ENCODE data around the gene HSD17B2. TPM values are rescaled to one million over a fixed set of nuclear protein-coding genes. Genes with fewer than 3 reads are reported as not detected.

The HSD17B2 gene
- polyA plus RNA-seq, 1 experiment, result 14.1 TPM

DNA sequence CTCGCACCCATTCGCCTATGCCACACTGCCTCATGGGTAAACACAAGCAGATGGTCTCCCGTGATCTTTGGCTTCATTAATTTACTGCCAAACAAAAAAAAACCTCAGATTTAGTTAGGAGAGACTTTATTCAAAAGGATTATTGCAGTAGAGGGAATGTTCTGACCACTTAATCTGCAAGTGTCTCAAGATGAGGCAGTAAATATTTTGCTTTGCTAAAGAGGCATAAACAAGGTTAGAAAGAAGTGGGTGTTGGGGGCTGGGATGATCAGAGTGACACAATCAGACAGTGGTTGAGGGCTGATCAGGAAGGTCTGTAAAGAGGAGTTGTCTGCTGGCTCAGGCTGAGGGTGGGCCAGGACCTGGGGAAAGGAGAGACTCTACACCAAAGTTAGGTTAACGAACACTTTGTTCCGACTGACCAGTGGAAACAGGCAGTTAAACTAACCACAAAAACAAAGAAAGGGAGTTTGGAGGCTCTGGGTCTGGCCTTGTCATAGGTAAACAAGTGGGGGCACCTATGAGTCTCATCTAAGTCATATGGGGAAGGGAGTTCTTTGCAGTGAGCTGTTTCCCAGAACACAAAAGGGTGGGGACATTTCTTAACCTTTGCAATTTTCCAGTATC lies 28.5 kb downstream of the HSD17B2 start:
- DNase-seq (ENCODE audit: low read depth, low spot score), result no peak
- Histone ChIP-seq H3K9me3 (ENCODE audit: control insufficient read depth, insufficient read depth, low read length) (no peaks in the 10 kb centered on the region), H3K27me3 (ENCODE audit: control insufficient read depth, insufficient read depth, low read length) (no peaks in the 10 kb centered on the region), H3K27ac (ENCODE audit: low read depth, low read length) (no peak overlapping the region), H3K4me3 (ENCODE audit: low read depth, low read length) (no peak overlapping the region)
- ChIA-PET POLR2A (no interaction called here), CTCF (no interaction called here)
- TF ChIP-seq CTCF (IDR thresholded peaks at IDR 0.05; ENCODE audit: low read depth, low read length), result no peak

GRCh38 chr16:82067042-82067803 lies 32.2 kb downstream of the HSD17B2 start:
- H3K4me3 ChIP-seq (ENCODE audit: low read depth, low read length), result no peak overlapping the region
- no peaks in the 10 kb centered on the region for H3K27me3 ChIP-seq (ENCODE audit: control insufficient read depth, insufficient read depth, low read length)
- ChIA-PET CTCF (interaction anchor here (1.2 kb wide), 1 partner anchor 36 kb away, joined by 4 read pairs; no protein-coding TSS in a partner anchor), POLR2A (no interaction called here)
- no peaks in the 10 kb centered on the region for H3K9me3 ChIP-seq (ENCODE audit: control insufficient read depth, insufficient read depth, low read length)
- TF ChIP-seq CTCF (IDR thresholded peaks at IDR 0.05; ENCODE audit: low read depth, low read length), result no peak
- no peak for DNase-seq (ENCODE audit: low read depth, low spot score)
- H3K27ac ChIP-seq (ENCODE audit: low read depth, low read length), result peak overlapping the region; percentile 65

DNA sequence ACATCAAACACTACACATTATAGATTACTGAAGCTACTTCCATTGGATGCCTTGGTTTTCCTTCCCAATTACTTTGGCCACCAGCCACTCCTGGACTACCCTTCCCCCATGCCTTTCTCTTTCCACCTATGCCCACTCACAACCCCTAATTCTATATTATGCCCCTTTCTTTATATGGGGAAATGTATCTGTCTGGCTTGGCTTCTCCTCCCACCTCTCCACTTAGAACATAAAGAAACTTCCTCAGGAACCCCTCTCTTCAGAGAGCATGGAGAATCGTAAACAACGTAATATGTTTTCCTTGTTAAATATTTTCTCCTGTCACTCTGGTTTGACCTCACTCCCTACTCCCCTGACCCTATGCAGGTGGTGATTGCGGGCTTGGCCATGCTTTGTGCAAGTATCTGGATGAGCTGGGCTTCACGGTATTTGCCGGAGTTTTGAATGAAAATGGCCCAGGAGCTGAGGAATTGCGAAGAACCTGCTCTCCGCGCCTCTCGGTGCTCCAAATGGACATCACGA lies 32.8 kb downstream of the HSD17B2 start:
- peak overlapping the region; percentile 65 for H3K27ac ChIP-seq (ENCODE audit: low read depth, low read length)
- ChIA-PET POLR2A (no interaction called here), CTCF (interaction anchor here (1.2 kb wide), 1 partner anchor 36 kb away, joined by 4 read pairs; no protein-coding TSS in a partner anchor)
- no peak overlapping the region for H3K4me3 ChIP-seq (ENCODE audit: low read depth, low read length)
- TF ChIP-seq CTCF (IDR thresholded peaks at IDR 0.05; ENCODE audit: low read depth, low read length), result no peak
- DNase-seq (ENCODE audit: low read depth, low spot score), result no peak
- H3K9me3 ChIP-seq (ENCODE audit: control insufficient read depth, insufficient read depth, low read length), result no peaks in the 10 kb centered on the region
- no peaks in the 10 kb centered on the region for H3K27me3 ChIP-seq (ENCODE audit: control insufficient read depth, insufficient read depth, low read length)

GRCh38 chr16:82070656-82071369 lies 35.8 kb downstream of the HSD17B2 start:
- TF ChIP-seq CTCF (IDR thresholded peaks at IDR 0.05; ENCODE audit: low read depth, low read length), result no peak
- Histone ChIP-seq H3K27me3 (ENCODE audit: control insufficient read depth, insufficient read depth, low read length) (no peaks in the 10 kb centered on the region), H3K27ac (ENCODE audit: low read depth, low read length) (no peak overlapping the region), H3K9me3 (ENCODE audit: control insufficient read depth, insufficient read depth, low read length) (no peaks in the 10 kb centered on the region), H3K4me3 (ENCODE audit: low read depth, low read length) (no peak overlapping the region)
- DNase-seq (ENCODE audit: low read depth, low spot score), result peak; percentile 26
- ChIA-PET CTCF (no interaction called here), POLR2A (no interaction called here)

Data from AG04450 (cell line).